ENCODE data around the gene GCNT2. TPM values are rescaled to one million over a fixed set of nuclear protein-coding genes. Genes with fewer than 3 reads are reported as not detected.

Gene GCNT2
- total and polyA plus RNA-seq, 2 donors (not counting 1 experiment from before 2014, with no cell fraction given) = 1.3 to 2.1 TPM

GRCh38 chr6:10531942-10532341 is 10.8 kb downstream of the GCNT2 start:
- no peaks in the 10 kb centered on the region for H3K4me1 ChIP-seq (ENCODE audit: control insufficient read depth, extremely low read depth, insufficient read depth, low read length)
- no peak overlapping the region for H2AFZ ChIP-seq (ENCODE audit: low read length)
- no peak overlapping the region for H3K27ac ChIP-seq (ENCODE audit: insufficient read depth, low read length)
- H3K36me3 ChIP-seq (ENCODE audit: control insufficient read depth, insufficient read depth, low read length) = no peaks in the 10 kb centered on the region
- no peaks in the 10 kb centered on the region for H3K9me3 ChIP-seq (ENCODE audit: control insufficient read depth, insufficient read depth, low read depth, low read length)
- no peak overlapping the region for H3K4me2 ChIP-seq (ENCODE audit: extremely low read depth, insufficient read depth, low read length)
- no peak overlapping the region for H3K4me3 ChIP-seq (replicated peaks in 1 of 4; ENCODE audit: control extremely low read depth in 1 of 4, insufficient read depth in 1 of 4, low read depth in 3 of 4, low read length in 4 of 4)
- DNase-seq (ENCODE audit: low read depth in 2 of 2) = no peak
- no peaks in the 10 kb centered on the region for H4K20me1 ChIP-seq (ENCODE audit: control insufficient read depth, extremely low read depth, insufficient read depth, low read length)
- H3K9ac ChIP-seq (ENCODE audit: insufficient read depth, low read length) = no peak overlapping the region
- TF ChIP-seq EZH2 (IDR thresholded peaks at IDR 0.05; ENCODE audit: low read length, missing control alignments) = no peak
- no peak for TF ChIP-seq CTCF (conservative IDR thresholded peaks at IDR 0.05 in 1 of 2, IDR thresholded peaks at IDR 0.05 in 1 of 2; ENCODE audit: low read depth in 1 of 2, low read length in 2 of 2)
- H3K27me3 ChIP-seq (ENCODE audit: control insufficient read depth, insufficient read depth, low read length) = no peaks in the 10 kb centered on the region
- no peaks in the 10 kb centered on the region for H3K79me2 ChIP-seq (ENCODE audit: control insufficient read depth, insufficient read depth, low read length)

GRCh38 chr6:10532392-10532791 is 11.2 kb downstream of the GCNT2 start:
- Histone ChIP-seq H3K9me3 (ENCODE audit: control insufficient read depth, insufficient read depth, low read depth, low read length) (no peaks in the 10 kb centered on the region), H3K27me3 (ENCODE audit: control insufficient read depth, insufficient read depth, low read length) (no peaks in the 10 kb centered on the region), H3K4me3 (replicated peaks in 1 of 4; ENCODE audit: control extremely low read depth in 1 of 4, insufficient read depth in 1 of 4, low read depth in 3 of 4, low read length in 4 of 4) (no peak overlapping the region), H3K79me2 (ENCODE audit: control insufficient read depth, insufficient read depth, low read length) (no peaks in the 10 kb centered on the region), H4K20me1 (ENCODE audit: control insufficient read depth, extremely low read depth, insufficient read depth, low read length) (no peaks in the 10 kb centered on the region), H3K4me2 (ENCODE audit: extremely low read depth, insufficient read depth, low read length) (no peak overlapping the region), H3K9ac (ENCODE audit: insufficient read depth, low read length) (no peak overlapping the region), H3K27ac (ENCODE audit: insufficient read depth, low read length) (no peak overlapping the region), H2AFZ (ENCODE audit: low read length) (no peak overlapping the region), H3K36me3 (ENCODE audit: control insufficient read depth, insufficient read depth, low read length) (no peaks in the 10 kb centered on the region), H3K4me1 (ENCODE audit: control insufficient read depth, extremely low read depth, insufficient read depth, low read length) (no peaks in the 10 kb centered on the region)
- no peak for TF ChIP-seq EZH2 (IDR thresholded peaks at IDR 0.05; ENCODE audit: low read length, missing control alignments)
- TF ChIP-seq CTCF (conservative IDR thresholded peaks at IDR 0.05 in 1 of 2, IDR thresholded peaks at IDR 0.05 in 1 of 2; ENCODE audit: low read depth in 1 of 2, low read length in 2 of 2) = no peak
- no peak for DNase-seq (ENCODE audit: low read depth in 2 of 2)

- Histone ChIP-seq H3K9me3 (ENCODE audit: control insufficient read depth, insufficient read depth, low read depth, low read length) (no peaks in the 10 kb centered on the region), H3K79me2 (ENCODE audit: control insufficient read depth, insufficient read depth, low read length) (no peaks in the 10 kb centered on the region), H3K27me3 (ENCODE audit: control insufficient read depth, insufficient read depth, low read length) (no peaks in the 10 kb centered on the region), H3K9ac (ENCODE audit: insufficient read depth, low read length) (no peak overlapping the region), H3K4me3 (replicated peaks in 1 of 4; ENCODE audit: control extremely low read depth in 1 of 4, insufficient read depth in 1 of 4, low read depth in 3 of 4, low read length in 4 of 4) (no peak overlapping the region), H3K27ac (ENCODE audit: insufficient read depth, low read length) (no peak overlapping the region), H2AFZ (ENCODE audit: low read length) (no peak overlapping the region), H3K36me3 (ENCODE audit: control insufficient read depth, insufficient read depth, low read length) (no peaks in the 10 kb centered on the region), H3K4me1 (ENCODE audit: control insufficient read depth, extremely low read depth, insufficient read depth, low read length) (no peaks in the 10 kb centered on the region), H4K20me1 (ENCODE audit: control insufficient read depth, extremely low read depth, insufficient read depth, low read length) (no peaks in the 10 kb centered on the region), H3K4me2 (ENCODE audit: extremely low read depth, insufficient read depth, low read length) (no peak overlapping the region)
- no peak for DNase-seq (ENCODE audit: low read depth in 2 of 2)
- TF ChIP-seq CTCF (conservative IDR thresholded peaks at IDR 0.05 in 1 of 2, IDR thresholded peaks at IDR 0.05 in 1 of 2; ENCODE audit: low read depth in 1 of 2, low read length in 2 of 2) (no peak), EZH2 (IDR thresholded peaks at IDR 0.05; ENCODE audit: low read length, missing control alignments) (no peak)
Observed at GRCh38 chr6:10534419-10534762, 13.2 kb downstream of the GCNT2 start.

Data from fibroblast of lung (primary cell).